ENCODE data around the gene ACTA2. TPM values are rescaled to one million over a fixed set of nuclear protein-coding genes. Genes with fewer than 3 reads are reported as not detected.

The ACTA2 gene
- total RNA-seq, 3 donors from 2014 or later = 87.9 to 1,054 (median 1,036) TPM

DNA sequence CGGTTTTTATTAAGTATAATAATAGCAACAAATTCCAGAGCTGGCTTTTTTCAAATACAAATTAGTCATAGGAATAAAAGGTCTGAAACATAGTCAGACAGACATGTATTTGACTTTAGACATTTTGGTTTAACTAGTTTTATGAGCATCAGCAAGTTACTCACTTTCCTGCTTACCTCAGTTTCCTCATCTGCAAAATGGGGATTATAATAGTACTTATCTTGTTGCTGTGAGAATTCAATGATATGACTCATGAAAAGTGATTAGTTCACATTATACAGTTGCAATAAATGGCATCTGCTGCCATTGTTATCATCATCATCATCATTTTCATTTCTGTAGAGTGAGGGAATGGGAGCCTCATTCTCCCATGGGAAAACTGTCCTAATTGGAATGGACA is 33.5 kb downstream of the ACTA2 start:
- no peak overlapping the region for H3K4me3 ChIP-seq
- TF ChIP-seq, protein P1, sequence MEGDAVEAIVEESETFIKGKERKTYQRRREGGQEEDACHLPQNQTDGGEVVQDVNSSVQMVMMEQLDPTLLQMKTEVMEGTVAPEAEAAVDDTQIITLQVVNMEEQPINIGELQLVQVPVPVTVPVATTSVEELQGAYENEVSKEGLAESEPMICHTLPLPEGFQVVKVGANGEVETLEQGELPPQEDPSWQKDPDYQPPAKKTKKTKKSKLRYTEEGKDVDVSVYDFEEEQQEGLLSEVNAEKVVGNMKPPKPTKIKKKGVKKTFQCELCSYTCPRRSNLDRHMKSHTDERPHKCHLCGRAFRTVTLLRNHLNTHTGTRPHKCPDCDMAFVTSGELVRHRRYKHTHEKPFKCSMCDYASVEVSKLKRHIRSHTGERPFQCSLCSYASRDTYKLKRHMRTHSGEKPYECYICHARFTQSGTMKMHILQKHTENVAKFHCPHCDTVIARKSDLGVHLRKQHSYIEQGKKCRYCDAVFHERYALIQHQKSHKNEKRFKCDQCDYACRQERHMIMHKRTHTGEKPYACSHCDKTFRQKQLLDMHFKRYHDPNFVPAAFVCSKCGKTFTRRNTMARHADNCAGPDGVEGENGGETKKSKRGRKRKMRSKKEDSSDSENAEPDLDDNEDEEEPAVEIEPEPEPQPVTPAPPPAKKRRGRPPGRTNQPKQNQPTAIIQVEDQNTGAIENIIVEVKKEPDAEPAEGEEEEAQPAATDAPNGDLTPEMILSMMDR (IDR thresholded peaks at IDR 0.05) = no peak
- no peak for TF ChIP-seq POLR2AphosphoS5 (IDR thresholded peaks at IDR 0.05)
- no peak for TF ChIP-seq POLR2A (IDR thresholded peaks at IDR 0.05)
- intact Hi-C loops (cut with DNase I; ENCODE audit: low total_unique reads) = no loop called here
- H3K4me1 ChIP-seq = no peaks in the 10 kb centered on the region
- H3K27me3 ChIP-seq = no peaks in the 10 kb centered on the region
- no peak overlapping the region for H3K27ac ChIP-seq
- DNase-seq (ENCODE audit: low spot score in 2 of 2) = no peak
- no peaks in the 10 kb centered on the region for H3K36me3 ChIP-seq
- H3K9me3 ChIP-seq = no peaks in the 10 kb centered on the region

DNA sequence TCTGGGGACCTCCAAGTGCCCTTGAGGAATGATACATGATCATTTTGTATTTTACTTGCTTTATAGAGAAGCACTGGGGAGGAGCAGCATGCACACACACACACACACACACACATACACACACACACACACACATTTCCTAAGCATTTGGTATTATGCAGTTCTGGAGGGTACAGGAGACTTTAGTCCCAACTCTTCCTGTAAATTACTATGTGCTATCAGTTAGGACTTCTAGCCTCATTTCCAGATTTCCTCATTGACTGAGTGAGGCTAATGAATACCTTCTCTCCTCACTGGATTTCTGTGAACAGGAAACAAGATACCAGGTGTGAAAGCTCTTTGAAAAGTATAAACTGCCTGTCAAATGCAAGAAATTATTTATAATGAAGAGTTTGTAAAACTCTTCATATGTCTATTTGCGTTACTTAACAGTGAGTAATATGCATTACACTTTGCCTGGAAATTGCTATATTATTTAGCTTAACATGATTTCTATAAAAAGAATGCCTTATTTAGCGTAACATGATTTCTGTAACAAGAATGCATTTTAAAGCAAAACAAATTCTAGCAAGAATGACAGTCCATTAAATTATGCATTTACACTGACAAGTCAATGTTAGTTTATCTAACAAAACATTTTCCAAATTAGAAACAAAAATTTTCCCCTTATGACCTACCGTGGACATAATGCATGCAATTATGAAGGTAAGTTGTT is 34.2 kb downstream of the ACTA2 start:
- no peaks in the 10 kb centered on the region for H3K36me3 ChIP-seq
- no peak for DNase-seq (ENCODE audit: low spot score in 2 of 2)
- intact Hi-C loops (cut with DNase I; ENCODE audit: low total_unique reads) = no loop called here
- no peak overlapping the region for H3K27ac ChIP-seq
- H3K4me3 ChIP-seq = no peak overlapping the region
- no peak for TF ChIP-seq POLR2A (IDR thresholded peaks at IDR 0.05)
- TF ChIP-seq, protein P1 (IDR thresholded peaks at IDR 0.05) = no peak
- no peak for TF ChIP-seq POLR2AphosphoS5 (IDR thresholded peaks at IDR 0.05)
- no peaks in the 10 kb centered on the region for H3K9me3 ChIP-seq
- H3K4me1 ChIP-seq = no peaks in the 10 kb centered on the region
- no peaks in the 10 kb centered on the region for H3K27me3 ChIP-seq

DNA sequence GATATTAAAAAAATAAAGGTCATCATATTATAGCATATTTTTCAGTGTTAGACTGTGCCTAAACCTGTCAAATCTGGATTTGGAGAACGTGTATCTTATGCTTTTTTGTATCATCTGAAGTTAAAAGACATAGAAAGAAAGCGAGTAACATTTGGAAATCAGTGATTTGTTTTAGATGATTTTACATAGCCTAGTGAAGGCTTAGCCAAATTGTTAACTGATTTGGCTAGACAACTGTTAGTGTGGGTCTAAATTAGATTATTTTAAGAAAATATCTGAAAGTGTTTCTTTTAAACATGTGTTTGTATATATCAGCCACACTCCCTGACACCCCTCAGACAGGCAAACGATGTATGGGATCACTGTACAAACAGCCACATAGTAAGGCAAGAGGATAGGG is 35.6 kb downstream of the ACTA2 start:
- Histone ChIP-seq H3K27me3 (no peaks in the 10 kb centered on the region), H3K36me3 (no peaks in the 10 kb centered on the region), H3K4me1 (no peaks in the 10 kb centered on the region), H3K9me3 (no peaks in the 10 kb centered on the region), H3K4me3 (no peak overlapping the region), H3K27ac (no peak overlapping the region)
- no peak for DNase-seq (ENCODE audit: low spot score in 2 of 2)
- intact Hi-C loops (cut with DNase I; ENCODE audit: low total_unique reads) = no loop called here
- TF ChIP-seq, protein P1 (IDR thresholded peaks at IDR 0.05) = no peak
- TF ChIP-seq POLR2A (IDR thresholded peaks at IDR 0.05) = no peak
- TF ChIP-seq POLR2AphosphoS5 (IDR thresholded peaks at IDR 0.05) = no peak

DNA sequence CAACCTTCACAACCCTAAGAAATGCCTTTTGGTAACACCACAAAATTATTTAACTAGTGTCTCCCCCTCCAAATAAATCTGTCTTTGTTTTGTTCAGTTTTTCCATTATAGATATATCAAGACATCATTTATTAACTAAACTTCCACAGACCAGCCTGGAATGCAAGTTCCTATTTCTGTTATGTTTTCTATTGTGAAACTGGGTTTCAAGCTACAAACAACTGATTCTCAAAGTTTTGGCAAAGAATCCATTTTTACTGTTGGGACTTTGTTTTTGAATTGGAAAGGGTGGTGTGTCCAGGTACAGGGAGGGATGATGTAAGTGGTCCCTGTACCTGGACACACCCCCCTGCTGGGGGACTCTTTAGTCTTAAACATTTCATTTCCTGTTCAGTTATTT is 36.3 kb downstream of the ACTA2 start:
- Histone ChIP-seq H3K27me3 (no peaks in the 10 kb centered on the region), H3K27ac (no peak overlapping the region), H3K4me3 (no peak overlapping the region), H3K36me3 (no peaks in the 10 kb centered on the region), H3K4me1 (no peaks in the 10 kb centered on the region), H3K9me3 (no peaks in the 10 kb centered on the region)
- intact Hi-C loops (cut with DNase I; ENCODE audit: low total_unique reads) = no loop called here
- no peak for DNase-seq (ENCODE audit: low spot score in 2 of 2)
- no peak for TF ChIP-seq POLR2A (IDR thresholded peaks at IDR 0.05)
- TF ChIP-seq POLR2AphosphoS5 (IDR thresholded peaks at IDR 0.05) = no peak
- TF ChIP-seq, protein P1 (IDR thresholded peaks at IDR 0.05) = no peak

DNA sequence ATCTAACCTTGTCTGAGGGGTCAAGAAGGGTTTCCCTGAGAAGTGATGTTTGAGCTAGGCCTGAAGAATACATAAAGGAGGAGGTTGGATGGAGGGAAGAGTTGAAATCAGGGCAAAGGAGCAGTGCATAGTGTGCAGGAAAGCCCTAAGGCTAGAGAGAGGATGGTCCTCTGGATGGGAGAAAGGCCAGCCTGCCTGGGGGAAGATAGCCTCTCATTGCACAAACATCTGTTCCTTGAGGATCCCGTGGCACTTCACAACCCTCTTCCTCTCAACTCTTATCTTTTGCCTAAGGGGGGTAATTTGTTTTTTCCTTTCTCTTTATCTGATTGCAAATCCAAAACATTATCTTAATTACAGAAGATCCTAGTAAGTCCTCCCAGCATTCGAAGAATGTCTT is 36.8 kb downstream of the ACTA2 start:
- no peak overlapping the region for H3K4me3 ChIP-seq
- H3K27ac ChIP-seq = no peak overlapping the region
- intact Hi-C loops (cut with DNase I; ENCODE audit: low total_unique reads) = no loop called here
- no peaks in the 10 kb centered on the region for H3K27me3 ChIP-seq
- H3K36me3 ChIP-seq = no peaks in the 10 kb centered on the region
- TF ChIP-seq, protein P1 (IDR thresholded peaks at IDR 0.05) = no peak
- TF ChIP-seq POLR2A (IDR thresholded peaks at IDR 0.05) (no peak), POLR2AphosphoS5 (IDR thresholded peaks at IDR 0.05) (no peak)
- no peaks in the 10 kb centered on the region for H3K9me3 ChIP-seq
- H3K4me1 ChIP-seq = no peaks in the 10 kb centered on the region
- no peak for DNase-seq (ENCODE audit: low spot score in 2 of 2)
